Endodermal cell (in vitro differentiated cells): ENCODE results near the gene GET3. TPM values are rescaled to one million over a fixed set of nuclear protein-coding genes. Genes with fewer than 3 reads are reported as not detected.

Experiments used
- DNase-seq: peaks from one replicate; pipeline ENCODE4 v3.0.0-alpha.2; 2017
- H3K27ac ChIP-seq: 2 replicates; pipeline ENCODE4 v1.5.1; 2013; ENCODE audit warnings: mild to moderate bottlenecking, low read depth, low read length, moderate library complexity
- H3K27me3 ChIP-seq: 2 replicates; pipeline ENCODE4 v1.6.1; 2013; ENCODE audit warnings: mild to moderate bottlenecking, low read length, moderate library complexity; ENCODE audit not compliant: insufficient read depth, control insufficient read depth, poor library complexity, severe bottlenecking
- H3K36me3 ChIP-seq: 2 replicates; pipeline ENCODE4 v1.7.0; 2013; ENCODE audit warnings: mild to moderate bottlenecking, low read length, moderate library complexity; ENCODE audit not compliant: control insufficient read depth, insufficient read depth
- H3K4me1 ChIP-seq: one replicate; pipeline ENCODE4 v1.7.0; 2013; ENCODE audit warnings: low read length; ENCODE audit not compliant: control insufficient read depth, insufficient read depth
- H3K4me3 ChIP-seq: 2 replicates; pipeline ENCODE4 v1.5.1; 2013; ENCODE audit warnings: mild to moderate bottlenecking, low read length, moderate library complexity
- H3K9ac ChIP-seq: 2 replicates; pipeline ENCODE4 v1.6.1; 2013; ENCODE audit warnings: mild to moderate bottlenecking, low read length, moderate library complexity; ENCODE audit not compliant: poor library complexity, severe bottlenecking; ENCODE audit errors: extremely low read depth
- H3K9me3 ChIP-seq: 2 replicates; pipeline ENCODE4 v1.6.1; 2013; ENCODE audit warnings: mild to moderate bottlenecking, low read length, moderate library complexity; ENCODE audit not compliant: control insufficient read depth
- H3K27ac Mint-ChIP-seq: 2 replicates; pipeline ENCODE4 v1.8.0; 2020; ENCODE audit warnings: mixed read lengths
- H3K27me3 Mint-ChIP-seq: 2 replicates; pipeline ENCODE4 v1.8.0; 2021; ENCODE audit warnings: mild to moderate bottlenecking, mixed read lengths; ENCODE audit not compliant: insufficient read depth
- H3K36me3 Mint-ChIP-seq: 2 replicates; pipeline ENCODE4 v1.8.0; 2020; ENCODE audit warnings: low read depth, mixed read lengths
- H3K4me1 Mint-ChIP-seq: 2 replicates; pipeline ENCODE4 v1.8.0; 2020; ENCODE audit warnings: mixed read lengths
- H3K4me3 Mint-ChIP-seq: 2 replicates; pipeline ENCODE4 v1.8.0; 2020; ENCODE audit warnings: mild to moderate bottlenecking, moderate library complexity, mixed read lengths
- H3K9me3 Mint-ChIP-seq: 2 replicates; pipeline ENCODE4 v1.8.0; 2020; ENCODE audit warnings: mild to moderate bottlenecking, mixed read lengths
- WGBS, 2 experiments: methylation state at CpG; one replicate each; pipeline versions ENCODE4 v1.1.5 to v1.1.7; 2013; ENCODE audit warnings: missing lambda C conversion rate in 2 of 2, mixed read lengths in 1 of 2; ENCODE audit not compliant: insufficient coverage in 1 of 2, insufficient read length in 1 of 2; 5-methylcytosine and 5-hydroxymethylcytosine counted together
- total RNA-seq, 2 donors: library from RNA; stranded (reverse); fragmentation: NEBNext Ultra II Directional in 1 of 2; extraction: Animal tissue kit (Norgen Biotek cat#: 25700) in 1 of 2; gene quantifications; 2 replicates in 1 of 2; 3 replicates in 1 of 2; pipeline ENCODE4 v1.2.1, GENCODE V29; 2021
- TF ChIP-seq, protein P1 (sequence below): fragments of 200-600 bp; sonication (generic); conservative IDR thresholded peaks from 2 replicates; pipeline ENCODE4 v1.5.0; 2021; ENCODE audit warnings: antibody characterized with exemption, mild to moderate bottlenecking

The GET3 gene
- total RNA-seq, 2 donors from 2014 or later, result 97.8 to 102 TPM

DNA sequence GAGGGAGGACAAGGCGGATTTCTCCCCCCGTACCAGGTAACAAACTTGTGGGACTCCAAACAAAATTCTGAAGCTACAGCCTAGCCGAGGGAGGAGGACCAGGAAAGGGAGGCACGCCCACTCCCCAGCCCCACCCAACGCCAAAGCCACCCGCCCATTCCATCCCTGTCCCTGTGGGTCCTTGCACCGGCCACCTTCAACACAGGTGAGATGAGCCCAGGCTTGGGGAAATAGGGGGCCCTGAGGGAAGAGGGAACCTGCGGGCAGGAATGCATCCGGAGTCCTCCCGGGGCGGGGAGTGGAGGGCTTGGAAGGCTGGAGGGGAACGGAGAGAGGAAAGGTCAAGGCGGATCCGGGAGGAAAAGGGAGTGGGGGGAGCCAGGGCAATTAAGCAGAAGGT is 14.3 kb downstream of the GET3 start, which contains the start of gene BEST2:
Gene BEST2 (plus strand): TSS at position 157 of the 400 bp plus-strand sequence. CDS start 802 bp downstream, outside the sequence.
- H3K4me1 Mint-ChIP-seq, result peaks cover 7% of the 10 kb centered on the region

GRCh38 chr19:12752056-12752781 is 14.9 kb downstream of the GET3 start:
- no peak for DNase-seq
- Mint-ChIP-seq H3K4me3 (peak overlapping the region; percentile 33), H3K9me3 (peaks cover 12% of the 10 kb centered on the region), H3K36me3 (peaks cover 12% of the 10 kb centered on the region), H3K4me1 (peaks cover 7% of the 10 kb centered on the region), H3K27me3 (peaks cover 60% of the 10 kb centered on the region), H3K27ac (no peak overlapping the region)
- H3K36me3 ChIP-seq, result peaks cover 11% of the 10 kb centered on the region
- H3K27me3 ChIP-seq, result peaks cover 43% of the 10 kb centered on the region
- H3K4me3 ChIP-seq, result no peak overlapping the region
- H3K4me1 ChIP-seq, result no peaks in the 10 kb centered on the region
- 66 to 82% methylated on average over 5 to 21 of the region's 23 CpGs for WGBS, 2 experiments
- no peak overlapping the region for H3K9ac ChIP-seq
- H3K27ac ChIP-seq, result no peak overlapping the region
- H3K9me3 ChIP-seq, result peaks cover 11% of the 10 kb centered on the region
- TF ChIP-seq, protein P1, sequence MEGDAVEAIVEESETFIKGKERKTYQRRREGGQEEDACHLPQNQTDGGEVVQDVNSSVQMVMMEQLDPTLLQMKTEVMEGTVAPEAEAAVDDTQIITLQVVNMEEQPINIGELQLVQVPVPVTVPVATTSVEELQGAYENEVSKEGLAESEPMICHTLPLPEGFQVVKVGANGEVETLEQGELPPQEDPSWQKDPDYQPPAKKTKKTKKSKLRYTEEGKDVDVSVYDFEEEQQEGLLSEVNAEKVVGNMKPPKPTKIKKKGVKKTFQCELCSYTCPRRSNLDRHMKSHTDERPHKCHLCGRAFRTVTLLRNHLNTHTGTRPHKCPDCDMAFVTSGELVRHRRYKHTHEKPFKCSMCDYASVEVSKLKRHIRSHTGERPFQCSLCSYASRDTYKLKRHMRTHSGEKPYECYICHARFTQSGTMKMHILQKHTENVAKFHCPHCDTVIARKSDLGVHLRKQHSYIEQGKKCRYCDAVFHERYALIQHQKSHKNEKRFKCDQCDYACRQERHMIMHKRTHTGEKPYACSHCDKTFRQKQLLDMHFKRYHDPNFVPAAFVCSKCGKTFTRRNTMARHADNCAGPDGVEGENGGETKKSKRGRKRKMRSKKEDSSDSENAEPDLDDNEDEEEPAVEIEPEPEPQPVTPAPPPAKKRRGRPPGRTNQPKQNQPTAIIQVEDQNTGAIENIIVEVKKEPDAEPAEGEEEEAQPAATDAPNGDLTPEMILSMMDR, result no peak

More for the DNA sequence above, 14.3 kb downstream of the GET3 start, which contains the start of gene BEST2:
- Mint-ChIP-seq H3K4me3 (peak within 1 kb of the TSS; percentile 33), H3K27me3 (peaks cover 60% of the 10 kb centered on the region), H3K27ac (no peak within 1 kb of the TSS), H3K36me3 (peaks cover 18% of the 10 kb centered on the region), H3K9me3 (peaks cover 15% of the 10 kb centered on the region)
- Histone ChIP-seq H3K9me3 (peaks cover 16% of the 10 kb centered on the region), H3K27ac (no peak within 1 kb of the TSS), H3K4me1 (no peaks in the 10 kb centered on the region), H3K4me3 (no peak within 1 kb of the TSS), H3K36me3 (peaks cover 17% of the 10 kb centered on the region), H3K9ac (no peak within 1 kb of the TSS), H3K27me3 (peaks cover 43% of the 10 kb centered on the region)
- TF ChIP-seq, protein P1, result no peak
- WGBS, 2 experiments, result 12 to 13% methylated on average over 8 to 14 of the region's 14 CpGs
- peak; percentile 79 for DNase-seq

- Mint-ChIP-seq H3K36me3 (no peaks in the 10 kb centered on the region), H3K27me3 (peaks cover 56% of the 10 kb centered on the region), H3K27ac (no peak overlapping the region), H3K4me1 (peaks cover 12% of the 10 kb centered on the region), H3K4me3 (no peak overlapping the region), H3K9me3 (no peaks in the 10 kb centered on the region)
- Histone ChIP-seq H3K9me3 (no peaks in the 10 kb centered on the region), H3K4me1 (no peaks in the 10 kb centered on the region), H3K27ac (no peak overlapping the region), H3K4me3 (no peak overlapping the region), H3K27me3 (peaks cover 39% of the 10 kb centered on the region), H3K36me3 (no peaks in the 10 kb centered on the region), H3K9ac (no peak overlapping the region)
- DNase-seq, result no peak
- WGBS, 2 experiments, result 91 to 93% methylated on average over 37 to 50 of the region's 50 CpGs
- TF ChIP-seq, protein P1, result no peak
Measured at GRCh38 chr19:12754465-12755196, 17.3 kb downstream of the GET3 start.
